AG04449 (cell line): ENCODE measurements around the gene SLC34A3.
"Not testable (repeated sequence)": the region's sequence is repeated elsewhere in the genome, so short reads cannot be mapped to it uniquely, and the experiment has no call there.

Experiments used
- CTCF ChIA-PET: fragments of 350-600 bp; formaldehyde crosslinking; extraction: SDS; loops from one replicate; lab custom pipeline; 2021; ENCODE audit warnings: antibody characterized with exemption; lab: Yijun Ruan, JAX
- POLR2A ChIA-PET: fragments of 400-600, 350-600 bp; formaldehyde crosslinking; extraction: SDS; loops from one replicate; lab custom pipeline; 2020; ENCODE audit warnings: antibody characterized with exemption, inconsistent platforms; lab: Yijun Ruan, JAX
- DNase-seq: peaks from one replicate; pipeline ENCODE4 v3.0.0-alpha.2; 2010; ENCODE audit warnings: low read depth, low spot score
- H3K4me3 ChIP-seq: 2 replicates; pipeline ENCODE4 v1.5.1; 2011; ENCODE audit warnings: low read depth, mild to moderate bottlenecking, control low read depth, low read length
- TF ChIP-seq, protein P1 (sequence below): IDR thresholded peaks from one replicate; pipeline ENCODE4 v1.5.1; 2011; ENCODE audit warnings: mild to moderate bottlenecking, moderate library complexity, low read length, control low read depth, inconsistent platforms; ENCODE audit not compliant: insufficient read depth; ENCODE audit errors: missing control alignments

The SLC34A3 gene

DNA sequence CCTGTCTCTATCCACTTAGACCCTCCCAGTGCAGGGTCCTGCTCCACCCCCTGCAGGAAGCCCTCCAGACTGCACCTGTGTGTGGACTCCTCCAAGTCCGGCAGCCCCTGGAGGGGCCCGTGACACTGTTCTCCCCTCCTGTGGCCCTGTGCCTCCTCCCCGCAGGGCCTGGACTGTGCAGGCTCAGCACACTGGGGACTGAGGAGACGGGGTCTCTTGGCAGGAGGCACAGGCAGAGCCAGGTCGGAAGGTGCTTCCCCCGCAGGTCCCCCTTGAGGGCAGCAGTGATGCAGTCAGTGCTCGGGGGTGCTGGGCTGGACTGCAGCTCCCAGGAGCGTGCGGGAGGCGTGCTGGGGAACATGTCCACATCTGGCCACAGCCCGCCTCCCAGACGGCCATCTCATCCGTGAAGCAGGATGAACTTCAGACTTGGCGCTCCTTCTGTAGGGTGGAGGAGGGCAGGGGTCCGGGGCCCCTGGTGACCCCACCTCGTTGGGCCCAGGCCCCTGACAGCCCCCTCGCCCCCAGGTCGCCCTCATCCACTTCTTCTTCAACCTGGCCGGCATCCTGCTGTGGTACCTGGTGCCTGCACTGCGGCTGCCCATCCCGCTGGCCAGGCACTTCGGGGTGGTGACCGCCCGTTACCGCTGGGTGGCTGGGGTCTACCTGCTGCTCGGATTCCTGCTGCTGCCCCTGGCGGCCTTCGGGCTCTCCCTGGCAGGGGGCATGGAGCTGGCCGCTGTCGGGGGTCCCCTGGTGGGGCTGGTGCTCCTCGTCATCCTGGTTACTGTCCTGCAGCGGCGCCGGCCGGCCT lies 4.9 kb downstream of the SLC34A3 start:
- no peak for DNase-seq
- ChIA-PET POLR2A (interaction anchor here (1.0 kb wide), 1 partner anchor 12 kb away, joined by 3 read pairs; no protein-coding TSS in a partner anchor), CTCF (interaction anchor here (0.6 to 8.1 kb wide), 30 partner anchors 10 to 447 kb away, joined by 3 to 139 read pairs (median 6); partner anchors contain the start of genes CYSRT1, DPP7, MAN1B1 and NDOR1)
- TF ChIP-seq, protein P1, sequence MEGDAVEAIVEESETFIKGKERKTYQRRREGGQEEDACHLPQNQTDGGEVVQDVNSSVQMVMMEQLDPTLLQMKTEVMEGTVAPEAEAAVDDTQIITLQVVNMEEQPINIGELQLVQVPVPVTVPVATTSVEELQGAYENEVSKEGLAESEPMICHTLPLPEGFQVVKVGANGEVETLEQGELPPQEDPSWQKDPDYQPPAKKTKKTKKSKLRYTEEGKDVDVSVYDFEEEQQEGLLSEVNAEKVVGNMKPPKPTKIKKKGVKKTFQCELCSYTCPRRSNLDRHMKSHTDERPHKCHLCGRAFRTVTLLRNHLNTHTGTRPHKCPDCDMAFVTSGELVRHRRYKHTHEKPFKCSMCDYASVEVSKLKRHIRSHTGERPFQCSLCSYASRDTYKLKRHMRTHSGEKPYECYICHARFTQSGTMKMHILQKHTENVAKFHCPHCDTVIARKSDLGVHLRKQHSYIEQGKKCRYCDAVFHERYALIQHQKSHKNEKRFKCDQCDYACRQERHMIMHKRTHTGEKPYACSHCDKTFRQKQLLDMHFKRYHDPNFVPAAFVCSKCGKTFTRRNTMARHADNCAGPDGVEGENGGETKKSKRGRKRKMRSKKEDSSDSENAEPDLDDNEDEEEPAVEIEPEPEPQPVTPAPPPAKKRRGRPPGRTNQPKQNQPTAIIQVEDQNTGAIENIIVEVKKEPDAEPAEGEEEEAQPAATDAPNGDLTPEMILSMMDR = no peak
- H3K4me3 ChIP-seq = no peak overlapping the region

DNA sequence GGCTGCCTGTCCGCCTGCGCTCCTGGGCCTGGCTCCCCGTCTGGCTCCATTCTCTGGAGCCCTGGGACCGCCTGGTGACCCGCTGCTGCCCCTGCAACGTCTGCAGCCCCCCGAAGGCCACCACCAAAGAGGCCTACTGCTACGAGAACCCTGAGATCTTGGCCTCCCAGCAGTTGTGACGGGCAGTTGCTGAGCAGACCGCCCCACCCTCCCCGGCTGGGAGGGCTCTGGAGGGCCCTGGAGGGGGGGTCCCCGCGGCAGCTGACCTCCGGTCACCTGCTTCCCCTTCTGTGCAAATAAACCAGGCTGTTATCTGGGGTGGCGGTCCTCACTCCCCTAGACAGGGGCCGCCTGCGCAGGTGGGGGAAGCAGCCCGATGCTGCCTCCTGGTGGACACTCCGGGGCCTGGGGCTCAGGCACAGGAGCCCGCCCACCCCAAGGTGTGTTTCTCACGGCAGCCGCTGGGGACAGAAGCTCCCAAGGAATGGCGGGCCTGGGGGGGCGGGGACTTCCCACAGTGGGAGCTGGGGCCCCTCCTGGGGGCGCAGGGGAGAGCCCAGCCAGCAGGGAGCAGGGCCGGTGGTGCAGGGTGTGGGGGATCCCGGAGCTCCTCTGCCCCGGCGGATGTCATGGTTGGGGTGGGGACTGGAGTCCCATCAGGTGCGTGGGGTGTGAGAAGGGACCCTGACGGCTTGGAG lies 5.7 kb downstream of the SLC34A3 start:
- no peak for DNase-seq
- no peak overlapping the region for H3K4me3 ChIP-seq
- ChIA-PET POLR2A (interaction anchor here (1.0 kb wide), 1 partner anchor 13 kb away, joined by 3 read pairs; no protein-coding TSS in a partner anchor), CTCF (interaction anchor here (0.6 to 8.1 kb wide), 59 partner anchors 9 to 449 kb away, joined by 3 to 139 read pairs (median 4); partner anchors contain the start of genes CYSRT1, DPP7, EXD3 and LRRC26)
- TF ChIP-seq, protein P1 = peak; percentile 98

DNA sequence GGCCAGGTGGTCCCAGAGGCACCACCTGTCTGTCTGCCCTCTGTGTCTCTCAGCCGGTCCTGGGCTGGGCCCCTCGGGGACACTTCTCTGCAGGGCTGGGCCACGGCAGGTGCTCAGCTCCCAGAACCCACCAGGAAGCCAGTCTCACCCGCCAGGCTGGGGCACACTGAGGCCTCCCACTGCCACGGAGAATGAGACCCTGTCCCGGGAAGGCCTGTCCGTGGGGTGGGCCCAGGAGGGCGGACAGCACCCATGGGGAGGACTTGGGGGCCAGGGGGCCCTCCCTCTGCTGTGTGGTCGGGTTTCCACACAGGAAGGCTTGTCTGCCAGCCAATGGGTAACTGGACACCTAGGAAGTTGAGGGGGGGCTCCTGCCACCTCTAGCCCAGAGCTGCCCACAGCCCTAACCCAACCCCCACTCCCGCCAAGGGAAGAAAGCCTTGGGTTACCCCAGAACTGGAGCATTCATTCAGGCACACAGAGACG lies 6.3 kb downstream of the SLC34A3 start:
- no peak overlapping the region for H3K4me3 ChIP-seq
- DNase-seq = no peak
- TF ChIP-seq, protein P1 = no peak
- CTCF ChIA-PET = interaction anchor here (0.6 to 8.1 kb wide), 59 partner anchors 8 to 450 kb away, joined by 3 to 139 read pairs (median 4); partner anchors contain the start of genes CYSRT1, DPP7, EXD3 and LRRC26
- POLR2A ChIA-PET = interaction anchor here (1.0 kb wide), 1 partner anchor 14 kb away, joined by 3 read pairs; no protein-coding TSS in a partner anchor

DNA sequence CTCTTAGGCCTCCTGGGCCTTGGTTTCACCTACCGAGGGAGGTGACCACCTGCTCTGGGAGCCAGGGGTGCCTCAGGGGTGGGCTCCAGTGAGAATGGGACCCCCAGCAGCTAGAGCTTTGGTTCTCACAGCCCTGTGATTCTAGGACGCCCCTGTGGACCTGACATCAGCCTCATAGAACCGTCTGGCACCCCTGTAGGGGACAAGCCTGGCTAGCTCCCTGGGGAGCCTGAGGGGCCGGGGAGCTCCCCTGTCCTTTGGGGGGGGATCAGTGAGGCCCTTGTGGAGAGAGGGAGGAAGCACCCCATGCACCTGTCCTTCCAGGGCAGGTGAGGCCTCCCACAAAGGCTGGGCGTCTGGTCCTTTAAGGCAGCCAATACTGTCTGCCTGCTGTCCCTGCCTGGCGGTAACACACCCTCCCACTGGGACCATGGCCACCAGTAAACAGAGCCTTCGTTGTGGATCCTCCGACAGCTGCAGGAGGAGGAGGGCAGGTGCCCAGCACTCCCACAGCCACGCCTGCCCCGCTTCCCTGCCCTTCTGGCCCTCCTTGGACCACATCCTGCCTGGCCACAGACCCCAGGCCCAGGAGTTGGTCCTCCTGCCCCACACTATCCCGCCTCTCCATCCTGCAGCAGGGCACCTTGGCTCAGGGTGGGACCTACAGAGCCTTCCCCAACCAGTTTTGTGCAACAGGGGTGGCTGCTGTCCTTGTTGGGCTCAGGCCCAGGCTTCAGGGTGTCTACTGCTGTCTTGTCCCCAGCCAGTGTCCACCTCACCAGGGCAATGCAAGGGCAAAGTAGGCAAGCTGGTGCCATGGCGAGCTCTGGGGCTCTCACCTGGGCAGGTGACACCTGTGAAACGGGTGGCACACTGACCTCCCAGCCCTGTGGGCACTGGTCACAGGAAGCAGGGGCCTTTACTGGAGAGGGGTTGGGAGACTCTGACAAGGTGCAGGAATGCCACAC lies 7.3 kb downstream of the SLC34A3 start:
- ChIA-PET POLR2A (no interaction called here), CTCF (interaction anchor here (0.7 to 8.1 kb wide), 17 partner anchors 9 to 296 kb away, joined by 3 to 139 read pairs (median 5); partner anchors contain the start of genes CYSRT1, NDOR1, NELFB and RNF208)
- DNase-seq = no peak
- H3K4me3 ChIP-seq = no peak overlapping the region
- TF ChIP-seq, protein P1 = no peak

DNA sequence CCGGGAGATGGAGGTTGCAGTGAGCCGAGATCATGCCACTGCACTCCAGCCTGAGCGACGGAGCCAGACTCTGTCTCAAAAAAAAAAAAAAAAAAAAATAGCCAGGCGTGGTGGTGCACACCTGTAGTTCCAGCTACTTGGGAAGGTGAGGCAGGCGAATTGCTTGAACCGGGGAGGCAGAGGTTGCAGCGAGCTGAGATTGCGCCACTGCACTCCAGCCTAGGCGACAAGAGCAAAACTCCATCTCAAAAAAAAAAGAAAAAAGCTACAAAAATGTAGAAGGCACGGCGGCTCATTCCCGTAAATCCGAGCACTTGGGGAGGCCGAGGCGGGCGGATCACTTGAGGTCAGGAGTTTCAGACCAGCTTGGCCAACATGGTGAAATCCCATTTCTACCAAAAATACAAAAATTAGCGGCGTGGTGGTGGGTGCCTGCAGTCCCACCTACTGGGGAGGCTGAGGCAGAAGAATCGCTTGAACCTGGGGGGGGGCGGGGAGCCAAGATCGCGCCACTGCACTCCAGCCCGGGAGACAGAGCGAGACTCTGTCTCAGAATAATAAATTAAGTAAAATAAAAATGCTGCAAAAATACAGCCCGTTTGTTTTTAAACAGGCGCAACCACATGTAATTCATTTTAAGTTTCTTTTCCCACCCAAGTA lies 9.0 kb downstream of the SLC34A3 start:
- DNase-seq = not testable (repeated sequence)
- H3K4me3 ChIP-seq = peak overlapping the region; percentile 71
- ChIA-PET CTCF (interaction anchor here (0.7 to 8.1 kb wide), 8 partner anchors 8 to 514 kb away, joined by 3 to 139 read pairs (median 3); partner anchors contain the start of genes CYSRT1, RNF208 and RNF224), POLR2A (interaction anchor here (1.2 to 7.4 kb wide), 10 partner anchors 9 to 156 kb away, joined by 5 to 164 read pairs (median 12); partner anchors contain the start of genes ANAPC2, MAN1B1, NELFB and RNF208)
